Ishikawa (cell line): ENCODE data around the gene LCNL1.

Source experiments
- EGR1 ChIP-seq: IDR thresholded peaks from 2 replicates; pipeline ENCODE4 v1.6.1; 2012
- EP300 ChIP-seq: IDR thresholded peaks from 2 replicates; pipeline ENCODE4 v1.6.1; 2012; ENCODE audit warnings: borderline replicate concordance
- FOXM1 ChIP-seq: IDR thresholded peaks from 2 replicates; pipeline ENCODE4 v1.6.1; 2012; ENCODE audit warnings: low read depth, borderline replicate concordance
- MAX ChIP-seq: IDR thresholded peaks from 2 replicates; pipeline ENCODE4 v1.6.1; 2012
- NFIC ChIP-seq: IDR thresholded peaks from 2 replicates; pipeline ENCODE4 v1.6.1; 2012
- RAD21 ChIP-seq: IDR thresholded peaks from 2 replicates; pipeline ENCODE4 v1.6.1; 2012; ENCODE audit warnings: low read depth
- REST ChIP-seq: IDR thresholded peaks from 2 replicates; pipeline ENCODE4 v1.6.1; 2012; ENCODE audit warnings: low read depth, mild to moderate bottlenecking
- TAF1 ChIP-seq: IDR thresholded peaks from 2 replicates; pipeline ENCODE4 v1.6.1; 2012; ENCODE audit warnings: low read depth, mild to moderate bottlenecking
- TEAD4 ChIP-seq: IDR thresholded peaks from 2 replicates; pipeline ENCODE4 v1.6.1; 2012
- USF1 ChIP-seq: IDR thresholded peaks from 2 replicates; pipeline ENCODE4 v1.6.1; 2012
- YY1 ChIP-seq: IDR thresholded peaks from 2 replicates; pipeline ENCODE4 v1.6.1; 2012; ENCODE audit warnings: low read depth
- ZBTB7A ChIP-seq: IDR thresholded peaks from 2 replicates; pipeline ENCODE4 v1.6.1; 2012; ENCODE audit warnings: low read depth

- no peak for TF ChIP-seq TEAD4
- TF ChIP-seq MAX = no peak
- TF ChIP-seq REST = peak; percentile 41; the same call in 1 of the 2 replicates
- TF ChIP-seq EP300 = no peak
- no peak for TF ChIP-seq YY1
- TF ChIP-seq ZBTB7A = no peak
- no peak for TF ChIP-seq TAF1
- no peak for TF ChIP-seq USF1
- TF ChIP-seq FOXM1 = no peak
- no peak for TF ChIP-seq EGR1
- TF ChIP-seq NFIC = no peak
- TF ChIP-seq RAD21 = no peak
Observed at GRCh38 chr9:136964171-136964689, 18.6 kb upstream of the LCNL1 start.
